Measurements from ENCODE around the gene OSTN.
"Not testable (repeated sequence)": the region's sequence is repeated elsewhere in the genome, so short reads cannot be mapped to it uniquely, and the experiment has no call there.

The OSTN gene

GRCh38 chr3:191235331-191236314, 36.6 kb downstream of the OSTN start:
- H3K4me2 ChIP-seq (ENCODE audit: low read length): peak overlapping the region; percentile 7
- no peaks in the 10 kb centered on the region for H3K27me3 ChIP-seq (ENCODE audit: control insufficient read depth, insufficient read depth, low read length)
- peak overlapping the region; percentile 54 for H3K9ac ChIP-seq (ENCODE audit: low read depth, low read length)
- H3K4me3 ChIP-seq (ENCODE audit: low read length): no peak overlapping the region
- H3K9me3 ChIP-seq (replicated peaks; ENCODE audit: low read length): no peaks in the 10 kb centered on the region
- H3K36me3 ChIP-seq (ENCODE audit: insufficient read depth, low read length): no peaks in the 10 kb centered on the region
- peaks cover 48% of the 10 kb centered on the region for H3K4me1 ChIP-seq (ENCODE audit: control insufficient read depth, insufficient read depth, low read length)

DNA sequence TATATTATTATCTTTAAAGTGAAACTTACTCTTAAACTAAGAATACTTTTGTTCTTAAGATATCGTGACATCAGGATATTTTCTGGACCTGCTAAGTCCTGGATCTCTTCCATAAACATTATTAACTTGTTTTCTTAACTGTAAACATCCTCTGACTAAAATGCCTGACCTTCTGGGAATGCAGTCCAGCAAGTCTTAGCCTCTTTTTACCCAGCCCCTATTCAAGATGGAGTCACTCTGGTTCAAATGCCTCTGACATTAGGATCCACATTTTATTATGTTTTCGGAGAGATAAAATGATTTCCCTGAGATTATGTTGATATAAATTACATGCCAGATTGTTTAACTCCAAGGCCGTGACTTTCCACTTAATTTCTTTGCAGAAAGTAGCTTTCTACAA, 37.6 kb downstream of the OSTN start:
- H3K9ac ChIP-seq (ENCODE audit: low read depth, low read length): no peak overlapping the region
- no peak overlapping the region for H3K4me2 ChIP-seq (ENCODE audit: low read length)
- H3K4me1 ChIP-seq (ENCODE audit: control insufficient read depth, insufficient read depth, low read length): peaks cover 48% of the 10 kb centered on the region
- no peak overlapping the region for H3K4me3 ChIP-seq (ENCODE audit: low read length)
- H3K9me3 ChIP-seq (replicated peaks; ENCODE audit: low read length): no peaks in the 10 kb centered on the region
- H3K27me3 ChIP-seq (ENCODE audit: control insufficient read depth, insufficient read depth, low read length): no peaks in the 10 kb centered on the region
- no peaks in the 10 kb centered on the region for H3K36me3 ChIP-seq (ENCODE audit: insufficient read depth, low read length)

- H3K9ac ChIP-seq (ENCODE audit: low read depth, low read length): no peak overlapping the region
- H3K4me1 ChIP-seq (ENCODE audit: control insufficient read depth, insufficient read depth, low read length): peaks cover 48% of the 10 kb centered on the region
- no peaks in the 10 kb centered on the region for H3K9me3 ChIP-seq (replicated peaks; ENCODE audit: low read length)
- H3K27me3 ChIP-seq (ENCODE audit: control insufficient read depth, insufficient read depth, low read length): no peaks in the 10 kb centered on the region
- no peak overlapping the region for H3K4me2 ChIP-seq (ENCODE audit: low read length)
- H3K36me3 ChIP-seq (ENCODE audit: insufficient read depth, low read length): no peaks in the 10 kb centered on the region
- no peak overlapping the region for H3K4me3 ChIP-seq (ENCODE audit: low read length)
Measured at GRCh38 chr3:191237047-191237882, 38.2 kb downstream of the OSTN start.

DNA sequence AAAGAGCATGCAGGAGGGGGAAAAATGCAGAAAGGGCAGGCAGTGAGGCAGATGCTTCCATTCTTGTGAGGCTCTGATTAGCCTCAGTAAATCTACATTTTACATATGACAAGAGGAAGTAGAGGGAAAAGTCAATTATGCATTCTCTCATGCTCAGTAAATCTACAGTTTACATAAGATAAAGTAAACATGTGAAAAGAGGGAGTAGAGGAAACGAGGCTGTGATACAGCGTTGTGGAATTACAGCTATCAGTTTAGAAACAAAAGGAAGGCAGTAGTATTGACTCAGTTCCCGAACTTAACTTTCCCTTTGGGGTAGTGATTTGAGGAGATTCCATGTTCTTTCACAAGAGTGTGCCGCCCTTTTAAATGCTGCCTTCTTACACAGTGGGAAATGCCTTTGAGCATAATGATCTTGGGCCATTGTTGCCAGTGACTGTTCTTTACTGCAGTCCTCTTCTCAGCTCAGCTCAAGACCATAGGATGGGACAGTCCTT, 39.3 kb downstream of the OSTN start:
- Histone ChIP-seq H3K36me3 (ENCODE audit: insufficient read depth, low read length) (no peaks in the 10 kb centered on the region), H3K9me3 (replicated peaks; ENCODE audit: low read length) (no peaks in the 10 kb centered on the region), H3K4me1 (ENCODE audit: control insufficient read depth, insufficient read depth, low read length) (peaks cover 48% of the 10 kb centered on the region), H3K9ac (ENCODE audit: low read depth, low read length) (peak overlapping the region; percentile 26), H3K4me2 (ENCODE audit: low read length) (peak overlapping the region; percentile 20), H3K27me3 (ENCODE audit: control insufficient read depth, insufficient read depth, low read length) (no peaks in the 10 kb centered on the region), H3K4me3 (ENCODE audit: low read length) (peak overlapping the region; percentile 26)

GRCh38 chr3:191239407-191240031, 40.5 kb downstream of the OSTN start:
- no peak overlapping the region for H3K4me3 ChIP-seq (ENCODE audit: low read length)
- peaks cover 48% of the 10 kb centered on the region for H3K4me1 ChIP-seq (ENCODE audit: control insufficient read depth, insufficient read depth, low read length)
- no peak overlapping the region for H3K9ac ChIP-seq (ENCODE audit: low read depth, low read length)
- no peaks in the 10 kb centered on the region for H3K36me3 ChIP-seq (ENCODE audit: insufficient read depth, low read length)
- no peaks in the 10 kb centered on the region for H3K27me3 ChIP-seq (ENCODE audit: control insufficient read depth, insufficient read depth, low read length)
- no peaks in the 10 kb centered on the region for H3K9me3 ChIP-seq (replicated peaks; ENCODE audit: low read length)
- H3K4me2 ChIP-seq (ENCODE audit: low read length): no peak overlapping the region

DNA sequence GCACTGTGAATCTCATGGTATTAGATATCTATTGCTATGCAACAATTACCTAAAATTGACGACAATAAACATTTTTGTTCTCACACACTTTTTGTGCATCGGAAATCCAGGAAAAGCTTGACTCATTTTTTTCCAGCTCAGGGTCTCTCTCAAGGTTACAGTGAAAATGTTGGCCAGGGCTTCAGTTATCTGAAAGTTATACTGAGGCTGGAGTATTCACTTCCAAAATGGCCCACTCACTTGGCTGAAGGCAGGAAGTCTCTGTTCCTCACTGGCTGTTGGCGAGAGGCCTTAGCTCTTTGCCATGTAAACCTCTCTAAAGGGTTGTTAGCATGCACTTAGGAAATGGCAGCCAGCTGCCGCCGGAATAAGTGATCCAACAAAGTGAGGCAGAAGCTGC, 41.4 kb downstream of the OSTN start:
- no peak overlapping the region for H3K9ac ChIP-seq (ENCODE audit: low read depth, low read length)
- H3K4me3 ChIP-seq (ENCODE audit: low read length): no peak overlapping the region
- H3K27me3 ChIP-seq (ENCODE audit: control insufficient read depth, insufficient read depth, low read length): no peaks in the 10 kb centered on the region
- H3K4me2 ChIP-seq (ENCODE audit: low read length): no peak overlapping the region
- H3K36me3 ChIP-seq (ENCODE audit: insufficient read depth, low read length): no peaks in the 10 kb centered on the region
- peaks cover 41% of the 10 kb centered on the region for H3K4me1 ChIP-seq (ENCODE audit: control insufficient read depth, insufficient read depth, low read length)
- H3K9me3 ChIP-seq (replicated peaks; ENCODE audit: low read length): no peaks in the 10 kb centered on the region

DNA sequence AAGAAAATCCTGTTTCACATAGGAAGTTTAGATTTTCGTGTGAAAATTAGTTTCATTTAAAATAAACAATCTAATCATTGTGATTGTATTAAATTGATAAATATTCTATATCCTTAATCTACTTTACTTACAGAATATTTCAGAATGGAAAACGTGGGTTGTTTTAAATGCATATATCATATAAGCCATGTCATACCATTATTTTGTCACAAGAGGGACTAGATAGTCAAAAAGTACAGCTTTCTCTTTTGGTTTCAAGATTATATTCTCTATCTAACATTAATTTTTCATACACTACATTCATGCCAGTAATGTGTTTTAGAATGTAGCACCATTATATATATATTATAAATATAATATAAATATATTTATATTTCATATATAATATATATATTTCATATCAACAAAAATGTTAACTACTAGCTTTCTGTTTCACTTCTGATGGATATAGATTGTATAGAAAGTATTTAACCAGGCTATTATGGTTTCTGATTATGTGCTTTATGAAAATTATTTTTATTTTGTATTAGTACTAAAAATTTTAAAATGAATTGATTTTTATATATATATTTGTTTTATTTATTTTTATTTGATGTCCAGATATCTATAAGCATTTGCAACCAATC, 45.3 kb downstream of the OSTN start:
- no peaks in the 10 kb centered on the region for H3K36me3 ChIP-seq (ENCODE audit: insufficient read depth, low read length)
- H3K4me3 ChIP-seq (ENCODE audit: low read length): no peak overlapping the region
- peaks cover 11% of the 10 kb centered on the region for H3K4me1 ChIP-seq (ENCODE audit: control insufficient read depth, insufficient read depth, low read length)
- no peaks in the 10 kb centered on the region for H3K9me3 ChIP-seq (replicated peaks; ENCODE audit: low read length)
- no peaks in the 10 kb centered on the region for H3K27me3 ChIP-seq (ENCODE audit: control insufficient read depth, insufficient read depth, low read length)
- H3K4me2 ChIP-seq (ENCODE audit: low read length): no peak overlapping the region
- no peak overlapping the region for H3K9ac ChIP-seq (ENCODE audit: low read depth, low read length)

DNA sequence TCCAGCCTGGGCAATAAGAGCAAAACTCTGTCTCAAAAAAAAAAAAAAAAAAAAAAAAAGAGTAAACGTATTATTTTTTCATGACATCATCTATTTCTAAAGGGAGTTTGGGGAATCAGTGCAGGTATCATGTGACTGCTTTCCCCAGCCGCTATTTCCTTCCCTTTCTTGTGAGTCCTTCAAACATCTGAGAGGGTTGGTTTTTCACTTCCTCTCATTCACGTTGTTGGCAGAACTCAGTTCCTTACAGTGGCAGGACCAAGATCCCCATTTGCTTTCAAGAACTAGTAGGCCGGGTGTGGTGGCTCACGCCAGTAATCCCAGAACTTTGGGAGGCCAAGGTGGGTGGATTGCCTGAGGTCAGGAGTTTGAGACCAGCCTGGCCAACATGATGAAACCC, 47.0 kb downstream of the OSTN start:
- not testable (repeated sequence) for H3K27me3 ChIP-seq (ENCODE audit: control insufficient read depth, insufficient read depth, low read length); H3K4me3 ChIP-seq (ENCODE audit: low read length); H3K4me1 ChIP-seq (ENCODE audit: control insufficient read depth, insufficient read depth, low read length); H3K4me2 ChIP-seq (ENCODE audit: low read length); H3K9ac ChIP-seq (ENCODE audit: low read depth, low read length); H3K9me3 ChIP-seq (replicated peaks; ENCODE audit: low read length); H3K36me3 ChIP-seq (ENCODE audit: insufficient read depth, low read length)

DNA sequence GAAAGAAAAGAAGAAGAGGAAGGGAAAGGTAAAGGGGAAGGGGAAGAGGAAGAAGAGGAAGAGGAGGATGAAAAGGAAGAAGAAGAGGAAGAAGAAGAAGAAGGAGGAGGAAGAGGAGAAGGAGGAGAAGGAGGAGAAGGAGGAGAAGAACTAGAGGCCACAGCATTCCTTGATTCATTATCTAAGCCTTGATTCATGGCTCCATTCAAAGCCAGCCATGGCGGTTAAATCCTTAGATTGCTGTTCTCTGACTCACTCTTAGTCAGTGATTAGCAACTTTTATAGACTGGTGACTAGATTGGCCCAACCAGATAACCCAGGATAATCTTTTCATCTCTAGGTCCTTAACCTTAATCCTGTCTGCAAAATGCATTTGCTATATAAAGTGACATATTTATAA, 47.6 kb downstream of the OSTN start:
- Histone ChIP-seq H3K4me3 (ENCODE audit: low read length) (no peak overlapping the region), H3K4me1 (ENCODE audit: control insufficient read depth, insufficient read depth, low read length) (peaks cover 6% of the 10 kb centered on the region), H3K36me3 (ENCODE audit: insufficient read depth, low read length) (no peaks in the 10 kb centered on the region), H3K9ac (ENCODE audit: low read depth, low read length) (no peak overlapping the region), H3K27me3 (ENCODE audit: control insufficient read depth, insufficient read depth, low read length) (no peaks in the 10 kb centered on the region), H3K9me3 (replicated peaks; ENCODE audit: low read length) (no peaks in the 10 kb centered on the region), H3K4me2 (ENCODE audit: low read length) (no peak overlapping the region)

DNA sequence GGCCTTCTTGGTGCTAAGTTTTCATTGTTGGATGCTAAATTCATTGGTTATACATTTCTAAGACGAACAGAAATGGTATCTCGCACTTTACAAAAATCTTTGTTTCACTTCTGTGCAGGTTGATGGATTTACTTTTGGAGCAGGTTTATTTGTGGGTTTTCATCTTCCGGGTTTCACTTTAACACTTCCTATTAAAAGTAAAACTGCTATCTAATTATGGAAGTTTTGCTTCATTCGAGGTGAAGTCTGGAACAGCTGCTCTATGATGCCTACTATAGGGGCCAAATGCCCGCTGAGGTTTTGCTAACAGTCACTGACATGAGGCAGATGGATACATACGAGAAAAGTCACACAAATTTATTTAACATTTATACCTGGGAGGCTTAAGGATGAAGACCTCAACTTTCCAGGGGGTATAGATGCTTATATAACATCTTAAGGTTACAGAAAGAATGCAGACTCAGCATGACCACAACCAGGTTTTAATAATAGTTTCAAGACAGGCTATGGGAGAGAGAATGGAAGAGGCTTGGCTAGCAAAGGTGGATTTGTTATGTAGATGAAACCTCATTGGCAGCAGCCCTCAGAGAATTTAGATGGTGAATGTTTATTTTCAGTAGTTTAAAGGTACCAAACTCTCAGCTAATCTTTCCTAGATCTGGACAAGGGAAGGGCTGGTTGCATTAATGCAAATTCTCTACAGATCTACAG, 54.2 kb downstream of the OSTN start:
- no peak overlapping the region for H3K9ac ChIP-seq (ENCODE audit: low read depth, low read length)
- H3K27me3 ChIP-seq (ENCODE audit: control insufficient read depth, insufficient read depth, low read length): no peaks in the 10 kb centered on the region
- no peak overlapping the region for H3K4me3 ChIP-seq (ENCODE audit: low read length)
- H3K9me3 ChIP-seq (replicated peaks; ENCODE audit: low read length): no peaks in the 10 kb centered on the region
- no peaks in the 10 kb centered on the region for H3K36me3 ChIP-seq (ENCODE audit: insufficient read depth, low read length)
- H3K4me1 ChIP-seq (ENCODE audit: control insufficient read depth, insufficient read depth, low read length): no peaks in the 10 kb centered on the region
- no peak overlapping the region for H3K4me2 ChIP-seq (ENCODE audit: low read length)

Data from skeletal muscle satellite cell (primary cell).